GM23338 (cell line): ENCODE results near the gene KLK4. TPM values are rescaled to one million over a fixed set of nuclear protein-coding genes. Genes with fewer than 3 reads are reported as not detected.

Experiments used
- ATAC-seq: fragments of 200-7000 bp; cut with Tn5 transposase; 3 replicates; pipeline ENCODE4 v1.9.1; 2020
- DNase-seq: peaks from one replicate; pipeline ENCODE4 v3.0.0-alpha.2; 2015; ENCODE audit warnings: low spot score
- H2AFZ ChIP-seq: fragments of 200-600 bp; sonication (generic); 2 replicates; pipeline ENCODE4 v1.8.0; 2016; ENCODE audit warnings: antibody characterized with exemption, mild to moderate bottlenecking, moderate library complexity
- H3F3A ChIP-seq: fragments of 200-600 bp; sonication (generic); replicated peaks from 2 replicates; pipeline ENCODE4 v1.8.0; 2017; ENCODE audit warnings: antibody characterized with exemption, mixed run types, low read depth
- H3K27ac ChIP-seq: fragments of 200-600 bp; sonication (generic); 2 replicates; pipeline ENCODE4 v1.6.1; 2016; ENCODE audit warnings: low read depth
- H3K27me3 ChIP-seq: fragments of 200-600 bp; sonication (generic); 2 replicates; pipeline ENCODE4 v1.8.0; 2016; ENCODE audit warnings: mild to moderate bottlenecking, mixed run types, moderate library complexity; ENCODE audit not compliant: insufficient read depth
- H3K36me3 ChIP-seq: fragments of 200-600 bp; sonication (generic); 2 replicates; pipeline ENCODE4 v1.8.0; 2016; ENCODE audit warnings: mild to moderate bottlenecking; ENCODE audit not compliant: insufficient read depth
- H3K4me1 ChIP-seq: fragments of 200-600 bp; sonication (generic); 2 replicates; pipeline ENCODE4 v1.8.0; 2016; ENCODE audit warnings: mild to moderate bottlenecking, moderate library complexity; ENCODE audit not compliant: insufficient read depth
- H3K4me2 ChIP-seq: fragments of 200-600 bp; sonication (generic); 2 replicates; pipeline ENCODE4 v1.7.1; 2017; ENCODE audit warnings: mixed run types
- H3K4me3 ChIP-seq: fragments of 200-600 bp; sonication (generic); 2 replicates; pipeline ENCODE4 v1.6.1; 2016; ENCODE audit warnings: mixed run types
- H3K79me2 ChIP-seq: fragments of 200-600 bp; sonication (generic); replicated peaks from 2 replicates; pipeline ENCODE4 v1.8.0; 2017; ENCODE audit warnings: mild to moderate bottlenecking; ENCODE audit not compliant: insufficient read depth
- H3K9me2 ChIP-seq: fragments of 200-600 bp; sonication (generic); 2 replicates; pipeline ENCODE4 v1.8.0; 2017; ENCODE audit not compliant: insufficient read depth
- H4K20me1 ChIP-seq: fragments of 200-600 bp; sonication (generic); replicated peaks from 2 replicates; pipeline ENCODE4 v1.8.0; 2017; ENCODE audit warnings: mild to moderate bottlenecking; ENCODE audit not compliant: insufficient read depth
- H3K27ac Mint-ChIP-seq: 2 replicates; pipeline ENCODE4 v1.8.0; 2020; ENCODE audit warnings: inconsistent platforms, mild to moderate bottlenecking, moderate library complexity, mixed read lengths
- H3K27me3 Mint-ChIP-seq: 3 replicates; pipeline ENCODE4 v1.8.0; 2022; ENCODE audit warnings: low read depth, mild to moderate bottlenecking, moderate library complexity, mixed read lengths, inconsistent platforms; ENCODE audit not compliant: insufficient read depth, poor library complexity
- H3K36me3 Mint-ChIP-seq: 3 replicates; pipeline ENCODE4 v1.8.0; 2021; ENCODE audit warnings: low read depth, mild to moderate bottlenecking, inconsistent platforms, moderate library complexity, mixed read lengths
- H3K4me1 Mint-ChIP-seq: 3 replicates; pipeline ENCODE4 v1.8.0; 2020; ENCODE audit warnings: mild to moderate bottlenecking, inconsistent platforms, mixed read lengths
- H3K4me3 Mint-ChIP-seq: 3 replicates; pipeline ENCODE4 v1.8.0; 2021; ENCODE audit warnings: moderate library complexity, mild to moderate bottlenecking, inconsistent platforms, mixed read lengths
- H3K9me3 Mint-ChIP-seq: 3 replicates; pipeline ENCODE4 v1.8.0; 2020; ENCODE audit warnings: moderate library complexity, mild to moderate bottlenecking, inconsistent platforms, mixed read lengths
- CREB1 ChIP-seq: fragments of 250-450 bp; sonication (Bioruptor Pico); IDR thresholded peaks from 2 replicates; pipeline ENCODE4 v1.5.0; 2020; ENCODE audit warnings: low read depth, mild to moderate bottlenecking, moderate library complexity
- CTCF ChIP-seq, 2 experiments: fragments of 200-600 bp in 1 of 2; sonication (generic) in 1 of 2; conservative IDR thresholded peaks; 2 replicates each; pipeline versions ENCODE4 v1.5.1 to v1.6.1; 2016 to 2017; ENCODE audit warnings: antibody characterized with exemption in 2 of 2, low read depth in 2 of 2, mild to moderate bottlenecking in 2 of 2, moderate library complexity in 1 of 2
- ETS1 ChIP-seq: IDR thresholded peaks from 2 replicates; pipeline ENCODE4 v1.6.1; 2016; ENCODE audit warnings: antibody characterized with exemption
- EZH2 ChIP-seq: fragments of 200-600 bp; sonication (generic); IDR thresholded peaks from one replicate; pipeline ENCODE4 v1.8.0; 2017; ENCODE audit warnings: antibody characterized with exemption, mild to moderate bottlenecking, low read depth; ENCODE audit not compliant: unreplicated experiment
- EZH2phosphoT487 ChIP-seq: fragments of 200-600 bp; sonication (generic); IDR thresholded peaks from one replicate; pipeline ENCODE4 v1.8.1; 2018; ENCODE audit warnings: antibody characterized with exemption; ENCODE audit not compliant: unreplicated experiment
- JUNB ChIP-seq: IDR thresholded peaks from one replicate; pipeline ENCODE4 v1.6.1; 2016; ENCODE audit warnings: antibody characterized with exemption; ENCODE audit not compliant: unreplicated experiment
- NANOG ChIP-seq: IDR thresholded peaks from 2 replicates; pipeline ENCODE4 v1.6.1; 2016; ENCODE audit warnings: antibody characterized with exemption, borderline replicate concordance
- POLR2AphosphoS5 ChIP-seq: IDR thresholded peaks from 2 replicates; pipeline ENCODE4 v1.6.1; 2016; ENCODE audit warnings: antibody characterized with exemption, low read depth
- REST ChIP-seq: IDR thresholded peaks from one replicate; pipeline ENCODE4 v1.6.1; 2018; ENCODE audit warnings: antibody characterized with exemption; ENCODE audit not compliant: unreplicated experiment
- STAT1 ChIP-seq: IDR thresholded peaks from one replicate; pipeline ENCODE4 v1.6.1; 2016; ENCODE audit warnings: antibody characterized with exemption; ENCODE audit not compliant: unreplicated experiment
- ZNF114 ChIP-seq: fragments of 250-450 bp; sonication (Bioruptor Pico); IDR thresholded peaks from 2 replicates; pipeline ENCODE4 v1.5.0; 2020; ENCODE audit warnings: mild to moderate bottlenecking, moderate library complexity
- ZNF331 ChIP-seq: fragments of 250-450 bp; sonication (Bioruptor Pico); IDR thresholded peaks from 2 replicates; pipeline ENCODE4 v1.5.0; 2020; ENCODE audit warnings: low read depth, mild to moderate bottlenecking, moderate library complexity
- polyA plus RNA-seq: library from polyadenylated mRNA; unstranded; fragments of >200 nt; fragmentation: Nextera tagmentation; extraction: Ambion mirVana; gene quantifications from 2 replicates; pipeline ENCODE4 v1.2.1, GENCODE V29; 2016
- total RNA-seq: library from RNA; depleted of rRNA; stranded (reverse); fragments of >200 nt; shearing (Covaris generic); gene quantifications from 2 replicates; pipeline ENCODE4 v1.2.3, GENCODE V29; 2014

Gene KLK4
- total and polyA plus RNA-seq, 2 experiments from 2014 or later: 0.76 to 1.8 TPM

- Histone ChIP-seq H3K4me2 (no peak overlapping the region), H3F3A (no peaks in the 10 kb centered on the region), H2AFZ (no peak overlapping the region), H3K27me3 (peaks cover 3% of the 10 kb centered on the region; the same call in 1 of the 2 replicates), H3K9me2 (no peaks in the 10 kb centered on the region), H3K4me1 (peaks cover 7% of the 10 kb centered on the region; the same call in 1 of the 2 replicates), H3K36me3 (no peaks in the 10 kb centered on the region), H3K4me3 (no peak overlapping the region), H4K20me1 (no peaks in the 10 kb centered on the region), H3K27ac (no peak overlapping the region), H3K79me2 (no peaks in the 10 kb centered on the region)
- DNase-seq (no peak), ATAC-seq (no peak)
- Mint-ChIP-seq H3K4me1 (no peaks in the 10 kb centered on the region; the same call in 2 of the 3 replicates), H3K27me3 (peaks cover 11% of the 10 kb centered on the region), H3K9me3 (peaks cover 61% of the 10 kb centered on the region), H3K36me3 (peaks cover 34% of the 10 kb centered on the region), H3K4me3 (no peak overlapping the region), H3K27ac (no peak overlapping the region)
- no peak for TF ChIP-seq CREB1 (CRISPR knock-in tag)
- TF ChIP-seq POLR2AphosphoS5: no peak
- TF ChIP-seq REST: no peak
- no peak for TF ChIP-seq EZH2phosphoT487
- TF ChIP-seq CTCF (conservative IDR thresholded peaks at IDR 0.05; ENCODE audit: low read depth in 2 of 2): peak in 1 of 2 experiments; percentile 55; a peak in 3 of 4 replicates
Observed at GRCh38 chr19:50882188-50882587, 29.0 kb downstream of the KLK4 start.

GRCh38 chr19:50880241-50880640, 31.0 kb downstream of the KLK4 start:
- H3K79me2 ChIP-seq: no peaks in the 10 kb centered on the region
- H2AFZ ChIP-seq: no peak overlapping the region
- H3K36me3 ChIP-seq: no peaks in the 10 kb centered on the region
- H3K4me1 Mint-ChIP-seq: no peaks in the 10 kb centered on the region
- no peaks in the 10 kb centered on the region for H3F3A ChIP-seq
- no peak for ATAC-seq
- H3K9me2 ChIP-seq: no peaks in the 10 kb centered on the region
- peaks cover 42% of the 10 kb centered on the region for H3K9me3 Mint-ChIP-seq
- peaks cover 20% of the 10 kb centered on the region for H3K36me3 Mint-ChIP-seq
- DNase-seq: no peak
- H3K4me1 ChIP-seq: peaks cover 9% of the 10 kb centered on the region; the same call in 1 of the 2 replicates
- H3K4me3 ChIP-seq: no peak overlapping the region
- no peak overlapping the region for H3K27ac Mint-ChIP-seq
- no peak overlapping the region for H3K4me2 ChIP-seq
- no peak overlapping the region for H3K27ac ChIP-seq
- H3K27me3 ChIP-seq: peaks cover 3% of the 10 kb centered on the region; the same call in 1 of the 2 replicates
- H3K27me3 Mint-ChIP-seq: peaks cover 9% of the 10 kb centered on the region
- no peak overlapping the region for H3K4me3 Mint-ChIP-seq
- H4K20me1 ChIP-seq: no peaks in the 10 kb centered on the region
- TF ChIP-seq EZH2phosphoT487: no peak
- no peak for TF ChIP-seq ZNF331 (CRISPR knock-in tag)
- no peak for TF ChIP-seq JUNB
- TF ChIP-seq POLR2AphosphoS5: no peak
- TF ChIP-seq STAT1: no peak
- TF ChIP-seq CTCF (conservative IDR thresholded peaks at IDR 0.05; ENCODE audit: low read depth in 2 of 2): no peak
- TF ChIP-seq EZH2: no peak
- no peak for TF ChIP-seq REST
- TF ChIP-seq ETS1: no peak
- TF ChIP-seq CREB1 (CRISPR knock-in tag): no peak
- TF ChIP-seq NANOG: no peak
- no peak for TF ChIP-seq ZNF114 (CRISPR knock-in tag)
